ENCODE data around the gene GAK.

Gene GAK

GRCh38 chr4:948936-949300 lies 16.8 kb upstream of the GAK start:
- ATAC-seq (ENCODE audit: low read depth) = no peak
- Histone ChIP-seq H3K27me3 (ENCODE audit: insufficient read depth, poor library complexity, severe bottlenecking) (no peaks in the 10 kb centered on the region), H3K36me3 (ENCODE audit: low read depth) (no peaks in the 10 kb centered on the region), H3K4me1 (ENCODE audit: insufficient read depth, poor library complexity, severe bottlenecking) (no peaks in the 10 kb centered on the region), H3K4me3 (ENCODE audit: severe bottlenecking) (no peak overlapping the region), H3K27ac (ENCODE audit: poor library complexity, severe bottlenecking) (no peak overlapping the region), H3K9me3 (ENCODE audit: severe bottlenecking) (no peaks in the 10 kb centered on the region)
- no peak for TF ChIP-seq CTCF (IDR thresholded peaks at IDR 0.05; ENCODE audit: poor library complexity, severe bottlenecking)
- DNase-seq (ENCODE audit: low spot score) = no peak

DNA sequence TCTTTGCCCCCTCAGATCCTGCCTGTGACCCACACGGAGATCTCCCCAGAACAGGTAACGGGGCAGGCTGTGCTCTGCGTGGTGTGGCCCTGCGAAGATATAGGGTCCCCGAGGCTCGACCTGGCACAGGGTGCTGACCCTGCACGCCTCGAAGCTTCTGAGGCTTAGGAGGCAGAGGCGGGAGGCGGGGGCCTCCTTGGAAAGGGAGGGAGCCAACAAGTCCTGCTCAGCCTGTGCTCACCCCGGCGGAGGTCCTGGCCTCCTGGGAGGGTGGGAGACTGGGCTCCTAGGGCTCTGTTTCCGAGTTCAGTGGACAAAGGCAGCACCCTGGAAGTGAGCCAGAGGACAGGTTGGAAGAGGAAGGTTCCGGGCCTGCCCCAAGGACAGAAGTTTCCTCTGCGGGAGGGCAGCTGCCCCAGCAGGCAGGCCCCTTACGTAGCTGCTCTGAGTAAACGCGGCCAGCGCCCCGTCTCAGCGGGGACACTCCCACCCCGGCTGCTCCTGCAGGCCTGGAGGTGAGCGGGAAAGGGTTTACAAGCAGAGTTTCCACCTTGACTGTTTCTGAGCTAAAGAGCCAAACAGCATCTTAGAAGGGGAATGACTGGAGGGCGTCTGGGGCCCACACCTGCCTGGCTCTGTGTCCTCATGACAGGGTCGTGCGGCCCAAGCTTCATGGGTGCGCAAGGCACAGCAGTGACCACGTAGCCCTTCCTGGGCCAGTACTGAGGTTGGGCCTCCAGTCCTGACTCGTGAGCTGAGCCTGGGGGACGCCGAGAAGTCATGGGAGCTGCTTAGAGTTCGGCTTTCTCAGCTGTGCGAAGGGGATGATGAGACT lies 16.2 kb upstream of the GAK start:
- no peak for ATAC-seq (ENCODE audit: low read depth)
- no peaks in the 10 kb centered on the region for H3K36me3 ChIP-seq (ENCODE audit: low read depth)
- H3K4me3 ChIP-seq (ENCODE audit: severe bottlenecking) = no peak overlapping the region
- no peaks in the 10 kb centered on the region for H3K27me3 ChIP-seq (ENCODE audit: insufficient read depth, poor library complexity, severe bottlenecking)
- no peaks in the 10 kb centered on the region for H3K4me1 ChIP-seq (ENCODE audit: insufficient read depth, poor library complexity, severe bottlenecking)
- no peaks in the 10 kb centered on the region for H3K9me3 ChIP-seq (ENCODE audit: severe bottlenecking)
- TF ChIP-seq CTCF (IDR thresholded peaks at IDR 0.05; ENCODE audit: poor library complexity, severe bottlenecking) = no peak
- no peak for DNase-seq (ENCODE audit: low spot score)
- no peak overlapping the region for H3K27ac ChIP-seq (ENCODE audit: poor library complexity, severe bottlenecking)

- Histone ChIP-seq H3K36me3 (ENCODE audit: low read depth) (no peaks in the 10 kb centered on the region), H3K9me3 (ENCODE audit: severe bottlenecking) (no peaks in the 10 kb centered on the region), H3K27ac (ENCODE audit: poor library complexity, severe bottlenecking) (no peak overlapping the region), H3K4me1 (ENCODE audit: insufficient read depth, poor library complexity, severe bottlenecking) (no peaks in the 10 kb centered on the region), H3K4me3 (ENCODE audit: severe bottlenecking) (no peak overlapping the region), H3K27me3 (ENCODE audit: insufficient read depth, poor library complexity, severe bottlenecking) (no peaks in the 10 kb centered on the region)
- DNase-seq (ENCODE audit: low spot score) = no peak
- TF ChIP-seq CTCF (IDR thresholded peaks at IDR 0.05; ENCODE audit: poor library complexity, severe bottlenecking) = no peak
- ATAC-seq (ENCODE audit: low read depth) = no peak
These were observed 15.4 kb upstream of the GAK start for GRCh38 chr4:947491-947971.

DNA sequence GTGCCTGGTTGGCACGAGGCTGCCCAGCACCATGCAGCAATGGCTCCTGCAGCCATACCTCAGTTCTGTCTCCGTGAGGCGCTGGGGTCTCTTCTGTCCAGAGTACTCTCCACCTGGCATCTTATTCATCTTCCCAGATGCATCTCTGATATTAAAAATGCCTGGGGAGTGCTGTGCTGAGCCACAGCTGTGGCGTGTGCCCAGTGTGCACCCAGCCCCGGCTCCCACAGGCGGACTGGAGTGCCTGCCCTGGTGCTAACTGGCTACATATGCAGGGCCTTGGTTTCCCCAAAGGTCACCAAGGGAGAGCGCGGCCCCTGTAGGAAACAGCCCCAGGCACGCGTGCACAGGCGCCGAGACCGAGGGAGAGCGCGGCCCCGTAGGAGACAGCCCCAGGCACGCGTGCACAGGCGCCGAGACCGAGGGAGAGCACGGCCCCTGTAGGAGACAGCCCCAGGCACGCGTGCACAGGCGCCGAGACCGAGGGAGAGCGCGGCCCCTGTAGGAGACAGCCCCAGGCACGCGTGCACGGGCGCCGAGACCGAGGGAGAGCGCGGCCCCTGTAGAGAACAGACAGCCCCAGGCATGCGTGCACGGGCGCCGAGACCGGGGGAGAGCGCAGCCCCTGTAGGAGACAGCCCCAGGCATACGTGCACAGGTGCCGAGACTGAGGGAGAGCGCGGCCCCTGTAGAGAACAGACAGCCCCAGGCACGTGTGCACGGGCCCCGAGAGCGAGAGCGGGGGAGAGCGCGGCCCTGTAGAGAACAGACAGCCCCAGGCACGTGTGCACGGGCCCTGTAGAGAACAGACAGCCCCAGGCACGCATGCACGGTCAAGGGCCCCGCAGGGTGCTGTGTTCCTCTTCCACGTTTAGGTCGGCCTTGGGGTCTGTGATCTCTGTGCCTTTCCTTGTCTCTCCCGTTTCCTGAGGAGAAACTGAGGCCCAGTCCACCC lies 14.7 kb upstream of the GAK start:
- Histone ChIP-seq H3K4me3 (ENCODE audit: severe bottlenecking) (no peak overlapping the region), H3K27ac (ENCODE audit: poor library complexity, severe bottlenecking) (no peak overlapping the region), H3K9me3 (ENCODE audit: severe bottlenecking) (no peaks in the 10 kb centered on the region), H3K4me1 (ENCODE audit: insufficient read depth, poor library complexity, severe bottlenecking) (no peaks in the 10 kb centered on the region), H3K27me3 (ENCODE audit: insufficient read depth, poor library complexity, severe bottlenecking) (no peaks in the 10 kb centered on the region), H3K36me3 (ENCODE audit: low read depth) (no peaks in the 10 kb centered on the region)
- DNase-seq (ENCODE audit: low spot score) = no peak
- no peak for TF ChIP-seq CTCF (IDR thresholded peaks at IDR 0.05; ENCODE audit: poor library complexity, severe bottlenecking)
- no peak for ATAC-seq (ENCODE audit: low read depth)

Data from RWPE2 (cell line).